Measurements from ENCODE around the gene MTM1. TPM values are rescaled to one million over a fixed set of nuclear protein-coding genes. Genes with fewer than 3 reads are reported as not detected.

The MTM1 gene
- total RNA-seq, 1 experiment from 2014 or later = 6.4 TPM

GRCh38 chrX:150649096-150649870 is 80.9 kb downstream of the MTM1 start:
- no peaks in the 10 kb centered on the region for H3K27me3 Mint-ChIP-seq (ENCODE audit: low read depth)
- no peak for DNase-seq

More at GRCh38 chrX:150649096-150649870, 80.9 kb downstream of the MTM1 start:
- Histone ChIP-seq H2AK5ac (ENCODE audit: insufficient read length, low read length) (no peak overlapping the region), H3K23me2 (ENCODE audit: insufficient read length, low read depth, low read length, poor library complexity, severe bottlenecking) (no peaks in the 10 kb centered on the region), H3K79me2 (ENCODE audit: insufficient read depth, low read length) (no peaks in the 10 kb centered on the region), H2BK15ac (ENCODE audit: low read depth, low read length) (no peak overlapping the region), H3K9me3 (ENCODE audit: control insufficient read depth, low read depth, low read length) (no peaks in the 10 kb centered on the region), H4K91ac (ENCODE audit: insufficient read length, low read depth, low read length) (no peak overlapping the region), H4K20me1 (ENCODE audit: control insufficient read depth, insufficient read depth, insufficient read length) (no peaks in the 10 kb centered on the region), H3K27me3 (ENCODE audit: insufficient read depth, low read length) (no peaks in the 10 kb centered on the region), H3K14ac (ENCODE audit: insufficient read depth, low read length) (no peak overlapping the region), H3K56ac (ENCODE audit: insufficient read length, low read depth, low read length) (no peak overlapping the region), H2BK120ac (ENCODE audit: low read depth, low read length, poor library complexity, severe bottlenecking) (no peak overlapping the region), H2AFZ (ENCODE audit: low read length) (no peak overlapping the region), H3K9ac (ENCODE audit: extremely low read depth, insufficient read length, low read length) (no peak overlapping the region), H3K18ac (ENCODE audit: insufficient read length, low read depth, low read length) (no peak overlapping the region), H3K23ac (ENCODE audit: insufficient read length, low read depth, low read length) (no peak overlapping the region), H3K4me1 (ENCODE audit: insufficient read depth, low read length) (no peaks in the 10 kb centered on the region), H3K4ac (ENCODE audit: low read depth, low read length) (no peak overlapping the region), H4K8ac (replicated peaks; ENCODE audit: insufficient read length, low read depth, low read length) (no peak overlapping the region), H2BK5ac (ENCODE audit: insufficient read length, low read length) (no peak overlapping the region), H3K27ac (ENCODE audit: insufficient read length, low read depth, low read length) (no peak overlapping the region), H3K79me1 (ENCODE audit: insufficient read depth, low read depth, low read length, poor library complexity, severe bottlenecking) (no peaks in the 10 kb centered on the region), H3T11ph (ENCODE audit: low read length) (no peak overlapping the region), H2BK20ac (ENCODE audit: low read depth, low read length, poor library complexity, severe bottlenecking) (no peak overlapping the region), H2BK12ac (ENCODE audit: insufficient read length, low read depth, low read length) (no peak overlapping the region), H3K4me2 (ENCODE audit: insufficient read depth, insufficient read length, low read length) (no peak overlapping the region), H4K5ac (ENCODE audit: insufficient read length, low read depth, low read length) (no peak overlapping the region)
- H3K9me3 Mint-ChIP-seq = peaks cover 51 to 55% of the 10 kb centered on the region in 2 experiments
- no peak for TF ChIP-seq CTCF (conservative IDR thresholded peaks at IDR 0.05)
- no peak overlapping the region; a peak in 1 of 7 replicates for H3K27ac Mint-ChIP-seq
- WGBS (ENCODE audit: extremely low coverage, insufficient read length, low lambda C conversion rate) = no CpG with 5 or more reads among the region's 8 CpGs
- peaks cover 0 to 5% (median 1%) of the 10 kb centered on the region in 3 experiments; a peak in 4 of 7 replicates for H3K36me3 Mint-ChIP-seq (ENCODE audit: insufficient read depth in 1 of 3, low read depth in 3 of 3)
- H3K4me3 Mint-ChIP-seq = no peak overlapping the region
- no peaks in the 10 kb centered on the region for H3K4me1 Mint-ChIP-seq

Measured in H9 (cell line).